NCI-H128 (cell line): ENCODE results near the gene COG3.

Experiments
- DNase-seq: peaks from one replicate; lab custom pipeline; 2025; ENCODE audit not compliant: unreplicated experiment; lab: John Stamatoyannopoulos, UW

The COG3 gene

DNA sequence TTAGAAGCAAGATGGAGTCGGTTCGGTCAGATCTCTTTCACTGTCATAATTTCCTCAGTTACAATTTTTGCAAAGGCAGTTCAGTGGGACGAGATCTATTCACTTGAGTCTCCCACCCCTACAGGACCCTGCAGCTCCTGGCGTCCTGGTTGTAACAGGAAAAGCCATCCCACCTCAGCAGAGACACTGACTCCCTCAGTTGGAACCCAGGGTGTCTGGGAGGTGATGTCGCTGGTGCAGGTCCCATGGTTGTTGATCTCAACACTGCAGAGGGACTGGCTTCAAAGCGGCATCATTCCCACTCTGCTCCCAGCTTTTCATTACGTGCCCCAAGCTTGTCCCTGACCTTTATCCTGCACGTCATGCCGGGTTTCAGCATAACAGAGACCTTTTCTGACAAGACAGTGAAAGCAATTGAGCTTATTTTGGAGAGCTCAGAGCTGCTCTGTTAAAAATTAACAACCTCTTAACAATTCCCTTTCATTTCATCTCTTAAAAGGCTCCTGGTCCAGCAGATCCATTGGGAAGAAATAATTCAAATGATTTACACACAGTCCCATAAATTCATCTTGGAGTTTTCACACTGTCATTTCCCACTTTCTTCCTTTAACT is 17.6 kb upstream of the COG3 start:
- no peak for DNase-seq

- DNase-seq: no peak
Measured at GRCh38 chr13:45448965-45449559, 15.7 kb upstream of the COG3 start.

GRCh38 chr13:45451282-45451681 is 13.5 kb upstream of the COG3 start:
- DNase-seq: no peak

- DNase-seq: no peak
Measured at GRCh38 chr13:45454204-45454603, 10.5 kb upstream of the COG3 start.

DNA sequence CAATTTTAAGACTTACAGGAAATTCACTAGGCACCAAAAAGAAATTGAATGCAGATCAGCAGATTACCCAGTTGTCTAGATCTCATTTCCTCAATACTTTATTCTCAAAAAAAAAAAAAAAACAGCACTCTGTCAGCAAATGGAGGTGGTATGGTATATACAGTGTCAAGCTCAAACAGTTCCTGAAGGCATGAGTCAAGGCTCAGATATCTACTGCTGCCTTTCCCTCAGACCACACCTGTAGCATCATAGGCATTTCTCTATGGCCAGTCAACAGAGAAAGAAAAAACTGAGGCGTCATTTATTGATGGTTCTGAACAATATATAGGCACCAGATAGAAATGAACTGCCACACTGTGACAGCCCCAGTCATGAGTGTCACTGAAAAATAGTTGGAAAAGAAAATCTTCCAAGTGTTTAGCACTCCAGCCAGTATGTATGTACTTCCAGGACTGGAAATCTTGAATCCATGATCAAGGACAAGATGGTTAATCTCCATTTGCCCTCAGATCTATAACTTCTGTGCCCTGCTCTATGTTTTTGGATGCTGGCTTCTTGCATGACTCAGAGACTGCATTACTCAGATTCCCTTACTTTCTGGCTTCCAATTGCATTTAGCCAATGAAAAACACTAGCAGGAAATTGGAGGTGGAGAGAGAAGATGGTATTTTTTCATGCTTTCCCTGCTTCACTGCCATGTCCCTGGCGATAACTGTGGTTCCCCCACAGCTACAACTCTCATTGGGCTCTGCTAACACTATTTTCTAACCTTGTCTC is 8.4 kb upstream of the COG3 start:
- DNase-seq: no peak

- no peak for DNase-seq
Measured at GRCh38 chr13:45464141-45464686, 525 bp upstream of the COG3 start.

- DNase-seq: no peak
Measured at GRCh38 chr13:45466359-45466758, 1.6 kb downstream of the COG3 start.

- DNase-seq: no peak
Measured at GRCh38 chr13:45468635-45469034, 3.9 kb downstream of the COG3 start.

GRCh38 chr13:45472171-45472705 is 7.5 kb downstream of the COG3 start:
- no peak for DNase-seq

DNA sequence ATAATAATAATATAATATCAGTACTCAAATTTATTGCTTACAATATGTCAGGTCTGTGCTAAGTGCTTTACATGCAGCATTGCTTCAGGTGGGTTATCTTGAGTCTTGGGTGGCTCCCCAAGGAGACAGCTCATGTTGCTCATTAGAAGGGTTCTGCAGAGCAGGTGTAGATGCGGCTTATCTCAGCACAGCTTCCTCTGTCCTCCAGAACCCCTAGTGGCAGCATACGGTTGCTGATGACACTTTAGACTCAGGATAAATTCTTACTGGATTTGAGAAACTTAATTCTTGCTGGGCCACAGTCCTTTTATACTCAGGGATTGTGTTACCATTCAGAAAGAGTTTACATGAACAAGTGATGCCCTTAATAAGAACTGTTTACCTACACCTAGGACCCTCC is 8.9 kb downstream of the COG3 start:
- DNase-seq: no peak

DNA sequence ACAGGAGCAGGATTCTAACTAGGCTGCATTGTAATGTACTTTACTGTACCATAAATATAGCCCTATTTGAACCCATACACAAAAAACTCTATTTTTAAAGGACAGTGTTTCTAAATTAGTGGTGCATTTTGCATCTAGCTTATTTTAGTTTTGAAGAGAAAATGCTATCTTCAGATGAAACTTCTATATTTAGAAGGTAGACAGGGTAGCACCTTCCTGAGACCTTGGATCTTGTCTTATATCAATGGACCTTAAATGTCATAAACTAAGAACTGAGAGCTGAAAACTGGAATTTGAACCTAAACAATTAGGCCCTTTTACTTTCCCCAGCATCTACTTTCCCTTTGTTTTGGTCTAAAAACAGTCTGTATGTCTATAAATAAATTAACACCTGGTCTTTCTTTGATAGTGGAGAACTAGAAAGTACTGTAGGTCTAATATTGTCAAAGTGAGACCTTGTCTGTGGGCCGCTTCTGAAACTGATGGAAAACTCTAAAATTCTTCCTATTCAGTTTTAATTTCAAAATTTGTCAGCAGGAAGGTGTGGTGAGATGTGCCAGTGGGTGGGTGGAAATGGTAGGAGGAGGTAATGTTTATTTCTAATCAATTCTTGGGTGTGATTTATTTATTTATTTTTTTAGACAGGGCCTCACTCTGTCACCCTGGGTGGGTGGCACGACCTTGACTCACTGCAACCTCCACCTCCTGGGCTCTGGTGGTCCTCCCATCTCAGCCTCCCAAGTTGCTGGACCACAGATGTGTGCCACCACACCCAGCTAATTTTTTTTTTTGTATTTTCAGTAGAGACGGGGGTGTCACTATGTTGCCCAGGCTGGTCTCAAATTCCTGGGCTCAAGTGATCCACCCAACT is 10.1 kb downstream of the COG3 start:
- DNase-seq: no peak

DNA sequence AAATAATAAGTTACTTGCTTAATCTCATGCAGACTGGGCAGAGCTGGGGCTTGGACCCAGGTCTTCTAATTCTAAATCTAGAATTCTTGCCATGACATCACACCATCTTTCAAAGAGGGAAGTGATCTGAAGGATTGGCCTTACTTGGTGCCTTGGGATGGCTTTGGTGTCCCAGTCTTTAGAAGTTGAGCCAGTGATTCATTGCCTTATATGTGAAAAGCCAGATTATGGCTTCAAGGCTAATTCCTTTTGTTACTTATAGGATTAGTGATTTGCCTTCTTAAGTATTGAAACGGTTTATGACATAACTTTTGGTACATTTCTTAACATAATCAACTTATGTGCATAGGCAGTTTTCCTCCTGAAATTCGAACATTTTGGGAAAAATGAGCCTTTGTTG is 14.9 kb downstream of the COG3 start:
- DNase-seq: no peak

DNA sequence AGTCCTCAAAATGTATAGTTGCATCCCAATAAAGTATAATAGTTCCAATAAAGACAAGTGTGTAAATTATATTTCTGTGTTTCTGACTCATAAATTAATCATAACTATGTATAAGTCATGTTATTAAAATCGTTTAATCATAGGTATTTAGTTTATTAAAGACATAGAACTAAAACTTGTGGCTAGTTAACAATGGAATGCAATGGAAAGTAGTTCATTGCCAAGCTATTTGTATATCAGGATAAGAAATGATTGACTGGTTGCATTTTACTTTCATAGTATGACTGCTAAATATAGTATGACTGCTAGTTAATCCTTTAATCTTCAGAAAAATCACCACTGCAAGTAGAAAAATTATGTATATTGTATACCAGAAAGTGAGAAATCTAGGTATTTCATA is 16.9 kb downstream of the COG3 start:
- DNase-seq: no peak

DNA sequence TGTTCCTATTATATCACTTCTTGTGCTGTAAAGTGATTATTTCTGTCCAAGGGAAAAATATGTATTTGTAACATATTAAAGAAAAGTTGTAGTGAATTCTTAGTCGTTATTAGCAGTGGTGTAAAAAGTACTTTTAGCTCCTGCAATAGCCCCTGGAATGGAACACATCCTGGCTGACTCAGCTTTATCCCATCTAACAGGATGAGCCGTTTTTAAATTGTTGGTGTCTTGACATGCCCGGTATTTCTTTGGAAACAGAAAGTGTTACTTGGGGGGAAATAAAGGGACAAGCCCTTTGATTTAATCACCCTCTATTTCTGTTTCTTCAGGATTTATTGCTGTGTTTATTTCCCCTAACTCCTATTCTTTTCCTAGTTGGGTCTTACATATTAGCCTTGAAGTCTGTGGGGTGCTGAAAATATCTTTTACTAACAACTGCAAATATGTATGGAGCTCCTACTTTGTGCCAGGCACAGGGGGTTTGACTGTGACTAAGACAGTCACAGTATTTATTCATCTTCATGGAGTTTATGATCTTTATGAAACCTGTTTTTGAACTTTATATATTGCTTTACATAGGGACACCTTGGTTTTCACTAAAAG is 17.9 kb downstream of the COG3 start:
- DNase-seq: no peak

DNA sequence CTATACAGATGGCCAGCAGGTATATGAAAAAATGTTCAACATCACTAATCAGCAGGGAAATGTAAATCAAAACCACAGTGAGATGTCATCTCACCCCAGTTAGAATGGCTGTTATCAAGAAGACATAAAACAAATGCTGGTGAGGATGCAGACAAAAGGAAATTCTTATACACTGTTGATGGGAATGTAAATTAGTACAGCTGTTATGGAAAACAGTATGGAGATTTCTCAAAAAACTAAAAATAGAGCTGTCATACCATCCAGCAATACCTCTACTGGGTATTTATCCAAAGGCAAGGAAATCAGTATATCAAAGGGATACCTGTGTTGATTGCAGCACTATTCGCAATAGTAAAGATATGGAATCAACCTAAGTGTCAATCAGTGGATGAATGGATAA is 22.9 kb downstream of the COG3 start:
- no peak for DNase-seq

DNA sequence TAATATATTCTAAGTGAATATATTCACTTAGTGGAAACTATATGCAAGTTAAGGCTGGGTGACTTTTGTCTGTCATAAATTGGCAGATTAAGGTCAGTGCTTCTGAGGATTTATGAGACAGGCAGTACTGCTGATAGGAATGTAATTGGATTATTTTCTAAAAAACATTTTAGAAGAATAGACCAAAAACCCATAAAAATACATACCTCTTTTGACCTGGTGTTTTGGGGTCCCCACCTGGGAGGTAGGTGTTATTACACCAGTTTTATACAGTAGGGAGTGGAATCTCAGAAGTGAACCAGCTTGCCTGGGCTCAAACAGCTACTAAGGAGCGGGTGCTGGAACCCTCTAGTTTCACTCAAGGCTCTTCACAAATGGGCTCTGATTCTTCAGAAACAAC is 25.3 kb downstream of the COG3 start:
- DNase-seq: no peak

DNA sequence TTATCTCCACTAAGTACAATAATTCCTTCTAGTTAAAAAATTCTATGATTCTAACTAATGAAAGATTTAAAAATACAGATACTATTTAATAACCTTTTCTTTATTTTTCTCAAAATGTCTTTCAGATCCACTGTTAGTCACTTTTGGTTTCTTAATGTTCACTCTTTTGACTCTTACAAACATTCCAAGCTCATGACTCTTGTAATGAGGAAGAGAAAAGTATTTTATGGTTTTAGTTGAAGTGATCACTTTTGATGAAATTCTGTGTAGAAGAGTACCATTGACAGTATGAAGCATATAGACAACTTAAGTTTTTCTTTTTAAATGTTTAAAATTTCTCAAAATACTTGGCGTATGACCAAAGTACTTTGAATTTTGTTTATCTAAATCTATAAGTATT is 27.8 kb downstream of the COG3 start:
- DNase-seq: no peak

DNA sequence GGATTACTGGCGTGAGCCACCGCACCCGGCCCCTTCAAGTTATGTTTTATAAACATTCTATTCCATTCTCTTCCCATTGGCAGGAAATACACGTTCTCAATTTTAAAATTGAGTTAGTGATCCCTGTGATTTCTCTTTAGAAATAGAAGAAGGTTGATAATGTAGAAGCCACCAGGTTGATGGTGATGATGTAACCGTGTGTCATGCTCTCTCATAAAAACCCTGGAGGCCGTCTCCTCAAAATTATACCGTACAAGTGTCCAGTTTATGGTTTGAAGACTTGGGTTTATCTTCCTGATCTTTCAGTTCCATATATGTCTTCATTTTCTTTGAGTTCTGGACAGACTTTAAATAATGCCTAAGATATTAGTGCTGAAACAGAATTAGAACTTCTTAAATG is 32.2 kb downstream of the COG3 start:
- no peak for DNase-seq

GRCh38 chr13:45500492-45501174 is 35.9 kb downstream of the COG3 start:
- no peak for DNase-seq

DNA sequence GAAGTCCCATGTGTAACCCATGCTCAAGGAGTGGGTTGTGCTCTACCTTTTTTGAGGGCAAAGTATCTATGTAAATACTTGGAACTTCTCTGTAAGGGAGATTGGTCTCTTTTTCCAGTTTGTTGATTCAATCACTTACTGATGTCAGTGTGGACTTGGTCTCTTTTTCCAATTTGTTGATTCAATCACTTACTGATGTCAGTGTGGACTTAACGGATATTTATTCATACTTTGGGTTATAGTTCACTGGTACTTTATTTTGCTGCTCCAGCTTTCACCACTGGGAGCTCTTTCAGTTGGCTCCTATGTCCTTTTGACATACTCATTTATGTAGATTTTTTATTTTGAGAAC is 36.4 kb downstream of the COG3 start:
- DNase-seq: no peak
